Regular cardiac myocyte (primary cell): ENCODE measurements around the gene DCUN1D5. TPM values are rescaled to one million over a fixed set of nuclear protein-coding genes. Genes with fewer than 3 reads are reported as not detected.

Experiments
- total RNA-seq: library from RNA; depleted of rRNA; stranded (reverse); fragments of >200 nt; gene quantifications from 2 replicates; pipeline ENCODE4 v1.2.3, GENCODE V29; 2014

DCUN1D5 gene
- 48.5 and 80.5 TPM in 2 replicates for total RNA-seq

DNA sequence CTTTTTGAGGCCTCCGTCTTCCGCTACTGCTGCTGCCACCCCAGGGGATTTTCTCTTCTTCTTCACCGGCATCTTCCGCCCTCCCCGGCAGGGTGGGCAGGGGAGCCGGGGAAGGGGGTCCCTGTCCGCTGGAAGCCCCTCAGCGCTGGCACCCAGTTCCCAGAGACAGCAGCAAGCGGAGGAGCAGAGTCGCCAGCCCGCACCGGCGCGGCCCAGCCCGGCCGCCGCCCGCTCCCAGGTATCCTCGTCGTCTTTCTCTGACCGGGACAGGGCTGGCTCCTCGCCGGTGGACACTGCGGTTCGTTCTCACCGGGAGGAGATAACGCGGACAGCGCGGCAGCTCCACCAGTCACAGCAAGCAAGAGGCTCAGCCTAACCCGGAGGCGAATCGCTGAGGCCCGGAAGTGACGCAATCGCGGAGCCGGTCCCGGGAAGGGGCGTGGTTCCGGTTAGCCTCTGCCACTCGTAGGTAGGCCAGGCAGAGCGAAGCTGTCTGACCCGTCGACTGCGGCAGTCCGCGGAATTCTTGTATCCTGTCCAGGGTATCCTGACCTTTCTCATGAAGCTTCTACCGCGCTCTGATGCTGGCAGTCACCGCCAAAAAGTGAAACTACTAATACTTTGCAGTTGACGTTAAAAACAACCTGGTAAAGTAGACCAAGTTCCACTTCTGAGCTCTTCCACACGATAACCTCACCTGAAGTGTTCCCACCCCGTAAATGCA is at the start of gene DCUN1D5:
Gene DCUN1D5, minus strand, starts transcription at position 360 of the 724 bp plus-strand sequence. Its CDS starts 288 bp downstream, at position 72.

DNA sequence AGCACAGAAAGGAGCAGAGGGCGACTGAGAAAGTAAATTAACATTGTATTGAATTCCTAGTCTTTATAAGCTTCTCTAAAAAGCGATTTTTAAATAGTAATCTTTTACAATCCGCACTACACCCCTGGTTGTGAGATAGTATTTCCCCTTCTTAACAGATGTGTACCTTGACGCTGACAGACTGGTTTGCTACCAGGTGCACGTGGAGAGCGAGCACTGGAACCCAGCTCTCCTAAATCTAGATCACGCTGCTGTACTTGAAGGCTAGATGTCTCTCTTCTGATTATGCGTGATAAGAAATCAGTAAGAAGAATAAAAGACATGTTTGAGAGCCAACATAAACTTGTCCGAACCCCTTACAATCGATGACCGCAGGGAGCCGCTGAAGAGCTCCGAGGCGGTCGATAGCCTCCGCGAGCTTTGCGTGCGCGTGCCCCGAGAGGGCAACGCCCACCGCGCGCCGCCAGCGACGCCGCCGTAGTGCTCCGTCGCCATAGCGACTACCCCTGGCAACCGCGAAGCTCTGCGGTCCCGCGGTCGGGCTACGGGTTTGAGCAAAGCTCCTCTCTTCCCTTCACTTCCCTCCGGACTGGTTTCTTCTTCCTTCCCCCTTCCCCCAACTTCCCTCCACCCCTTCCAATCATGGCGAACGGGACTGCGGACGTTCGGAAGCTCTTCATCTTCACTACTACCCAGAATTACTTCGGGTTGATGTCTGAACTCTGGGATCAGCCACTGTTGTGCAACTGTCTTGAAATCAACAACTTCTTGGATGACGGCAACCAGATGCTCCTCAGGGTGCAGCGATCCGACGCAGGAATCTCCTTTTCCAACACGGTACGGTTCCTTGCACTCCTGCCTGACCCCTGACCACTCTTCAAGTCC is 17.2 kb upstream of the DCUN1D5 start, which contains the start of gene DYNC2H1:
Gene DYNC2H1, plus strand, starts transcription at position 494 of the 885 bp plus-strand sequence. Its CDS starts 149 bp downstream, at position 643.

Other genes with a start within 250 kb of the DCUN1D5 start
- gene MMP3, start 248.6 kb downstream of the DCUN1D5 start, total RNA-seq = 0.19 and 4.5 TPM in 2 replicates
- gene MMP12, start 217.2 kb downstream of the DCUN1D5 start, total RNA-seq = 0.56 TPM in 1 of 2 replicates, not detected in the other
- not detected in 2 replicates for gene MMP13, start 136.4 kb downstream of the DCUN1D5 start, total RNA-seq
- 21.3 and 57.2 TPM in 2 replicates for gene DYNC2H1, start 17.3 kb upstream of the DCUN1D5 start, total RNA-seq